Activated CD8-positive, alpha-beta memory T cell treated with anti-CD3 and anti-CD28 coated beads for 36 hours (primary cell): Measurements from ENCODE around the gene SELL. TPM values are rescaled to one million over a fixed set of nuclear protein-coding genes. Genes with fewer than 3 reads are reported as not detected.
"Not testable (repeated sequence)": the region's sequence is repeated elsewhere in the genome, so short reads cannot be mapped to it uniquely, and the experiment has no call there.

ENCODE experiments used
- CTCF ChIA-PET: fragments of 350-600 bp; sonication (Branson Sonifier 250); formaldehyde crosslinking; loops from one replicate; lab custom pipeline; 2021; ENCODE audit warnings: antibody characterized with exemption; lab: Charles Lee
- POLR2A ChIA-PET: fragments of 350-600 bp; sonication (Branson Sonifier 250); formaldehyde crosslinking; loops from one replicate; lab custom pipeline; 2021; ENCODE audit warnings: antibody characterized with exemption; lab: Charles Lee
- total RNA-seq, 2 experiments: library from RNA; stranded (reverse); gene quantifications; one replicate each; pipeline ENCODE4 v1.2.3, GENCODE V29; 2021

Gene SELL
- total RNA-seq, 2 experiments from 2014 or later, result 33.4 to 39.0 TPM

GRCh38 chr1:169712309-169712631 lies 850 bp upstream of the SELL start:
- POLR2A ChIA-PET, result no interaction called here
- CTCF ChIA-PET, result interaction anchor here (1.0 to 1.5 kb wide), 12 partner anchors 13 to 165 kb away, joined by 3 to 26 read pairs (median 4); partner anchors contain the start of gene F5

GRCh38 chr1:169708647-169709046 lies 2.8 kb downstream of the SELL start:
- POLR2A ChIA-PET, result no interaction called here
- CTCF ChIA-PET, result no interaction called here

- POLR2A ChIA-PET, result no interaction called here
- CTCF ChIA-PET, result interaction anchor here (1.0 to 1.7 kb wide), 2 partner anchors 27 to 106 kb away, joined by 3 to 6 read pairs; no protein-coding TSS in a partner anchor
These were observed 3.4 kb downstream of the SELL start for GRCh38 chr1:169707912-169708604.

- CTCF ChIA-PET, result interaction anchor here (1.1 kb wide), 1 partner anchor 103 kb away, joined by 3 read pairs; no protein-coding TSS in a partner anchor
- POLR2A ChIA-PET, result no interaction called here
These were observed 6.6 kb downstream of the SELL start for GRCh38 chr1:169704797-169705196.

- CTCF ChIA-PET, result interaction anchor here (1.3 to 1.4 kb wide), 2 partner anchors 9 to 100 kb away, joined by 3 to 4 read pairs; no protein-coding TSS in a partner anchor
- POLR2A ChIA-PET, result interaction anchor here (0.7 kb wide), 2 partner anchors 10 to 115 kb away, joined by 3 read pairs; partner anchors contain the start of gene F5
These were observed 10.0 kb downstream of the SELL start for GRCh38 chr1:169701261-169702005.

- ChIA-PET CTCF (interaction anchor here (1.3 kb wide), 1 partner anchor 13 kb away, joined by 5 read pairs; no protein-coding TSS in a partner anchor), POLR2A (no interaction called here)
These were observed 11.7 kb downstream of the SELL start for GRCh38 chr1:169699707-169700106.

GRCh38 chr1:169698976-169699375 lies 12.4 kb downstream of the SELL start:
- POLR2A ChIA-PET, result no interaction called here
- CTCF ChIA-PET, result interaction anchor here (1.3 kb wide), 1 partner anchor 14 kb away, joined by 5 read pairs; no protein-coding TSS in a partner anchor

- POLR2A ChIA-PET, result no interaction called here
- CTCF ChIA-PET, result interaction anchor here (0.6 kb wide), 1 partner anchor 118 kb away, joined by 5 read pairs; no protein-coding TSS in a partner anchor
These were observed 13.7 kb downstream of the SELL start for GRCh38 chr1:169697755-169698154.

- ChIA-PET CTCF (interaction anchor here (1.2 kb wide), 1 partner anchor 100 kb away, joined by 3 read pairs; no protein-coding TSS in a partner anchor), POLR2A (no interaction called here)
These were observed 14.9 kb downstream of the SELL start for GRCh38 chr1:169696273-169697100.

GRCh38 chr1:169694304-169695075 lies 16.9 kb downstream of the SELL start:
- CTCF ChIA-PET, result interaction anchor here (0.7 kb wide), 1 partner anchor 17 kb away, joined by 6 read pairs; no protein-coding TSS in a partner anchor
- POLR2A ChIA-PET, result no interaction called here

GRCh38 chr1:169692756-169693460 lies 18.5 kb downstream of the SELL start:
- POLR2A ChIA-PET, result interaction anchor here (0.7 to 2.3 kb wide), 6 partner anchors 9 to 201 kb away, joined by 3 to 8 read pairs (median 6); partner anchors contain the start of gene F5
- CTCF ChIA-PET, result interaction anchor here (1.1 to 2.8 kb wide), 7 partner anchors 10 to 106 kb away, joined by 3 to 11 read pairs (median 4); partner anchors contain the start of gene F5

GRCh38 chr1:169690489-169690888 lies 20.9 kb downstream of the SELL start:
- POLR2A ChIA-PET, result no interaction called here
- CTCF ChIA-PET, result interaction anchor here (1.6 to 2.8 kb wide), 3 partner anchors 22 to 104 kb away, joined by 4 to 6 read pairs (median 4); partner anchors contain the start of gene F5

GRCh38 chr1:169689395-169689794 lies 22.0 kb downstream of the SELL start:
- CTCF ChIA-PET, result interaction anchor here (0.8 to 2.1 kb wide), 2 partner anchors 9 to 23 kb away, joined by 3 to 4 read pairs; no protein-coding TSS in a partner anchor
- POLR2A ChIA-PET, result no interaction called here

- CTCF ChIA-PET, POLR2A ChIA-PET: not testable (repeated sequence)
These were observed 23.0 kb downstream of the SELL start for GRCh38 chr1:169688377-169688776.

GRCh38 chr1:169683661-169684060 lies 27.8 kb downstream of the SELL start:
- ChIA-PET CTCF (no interaction called here), POLR2A (no interaction called here)

GRCh38 chr1:169683168-169683567 lies 28.3 kb downstream of the SELL start:
- ChIA-PET CTCF (interaction anchor here (2.3 kb wide), 1 partner anchor 9 kb away, joined by 11 read pairs; no protein-coding TSS in a partner anchor), POLR2A (interaction anchor here (1.2 kb wide), 1 partner anchor 10 kb away, joined by 8 read pairs; no protein-coding TSS in a partner anchor)

GRCh38 chr1:169682071-169682470 lies 29.3 kb downstream of the SELL start:
- POLR2A ChIA-PET, result interaction anchor here (1.2 kb wide), 1 partner anchor 11 kb away, joined by 8 read pairs; no protein-coding TSS in a partner anchor

More at GRCh38 chr1:169682071-169682470, 29.3 kb downstream of the SELL start:
- CTCF ChIA-PET, result interaction anchor here (2.3 kb wide), 1 partner anchor 10 kb away, joined by 11 read pairs; no protein-coding TSS in a partner anchor
